Measurements from ENCODE around the gene DNASE1. TPM values are rescaled to one million over a fixed set of nuclear protein-coding genes. Genes with fewer than 3 reads are reported as not detected.

DNASE1 gene
- total RNA-seq, 3 donors from 2014 or later (not counting 1 experiment from before 2014, with no cell fraction given): 29.9 to 47.8 (median 34.9) TPM

GRCh38 chr16:3694051-3694450 lies 39.6 kb downstream of the DNASE1 start:
- Mint-ChIP-seq H3K4me1 (peaks cover 9 to 11% of the 10 kb centered on the region in 2 donors), H3K9me3 (no peaks in the 10 kb centered on the region), H3K36me3 (no peaks in the 10 kb centered on the region), H3K27ac (no peak overlapping the region), H3K27me3 (ENCODE audit: low read depth in 2 of 2) (no peaks in the 10 kb centered on the region), H3K4me3 (no peak overlapping the region)
- Histone ChIP-seq H3K4me3 (ENCODE audit: low read length) (no peak overlapping the region), H3K4me1 (ENCODE audit: control insufficient read depth, insufficient read depth, low read length) (peaks cover 24% of the 10 kb centered on the region), H3K27me3 (ENCODE audit: control insufficient read depth, insufficient read depth, low read length) (no peaks in the 10 kb centered on the region), H3K36me3 (ENCODE audit: control insufficient read depth, insufficient read depth, low read length) (no peaks in the 10 kb centered on the region), H3K27ac (ENCODE audit: low read length) (no peak overlapping the region), H3K9me3 (ENCODE audit: control insufficient read depth, insufficient read depth, low read length) (no peaks in the 10 kb centered on the region)
- intact Hi-C loops (cut with micrococcal nuclease): no loop called here
- no peak for DNase-seq
- TF ChIP-seq CTCF (IDR thresholded peaks at IDR 0.05): no peak
- no peak for ATAC-seq
- 94% methylated on average over 9 of the region's 9 CpGs for WGBS (ENCODE audit: insufficient coverage)

GRCh38 chr16:3695610-3696369 lies 41.3 kb downstream of the DNASE1 start:
- intact Hi-C loops (cut with micrococcal nuclease): no loop called here
- Histone ChIP-seq H3K27ac (ENCODE audit: low read length) (no peak overlapping the region), H3K4me3 (ENCODE audit: low read length) (no peak overlapping the region), H3K27me3 (ENCODE audit: control insufficient read depth, insufficient read depth, low read length) (no peaks in the 10 kb centered on the region), H3K36me3 (ENCODE audit: control insufficient read depth, insufficient read depth, low read length) (no peaks in the 10 kb centered on the region), H3K4me1 (ENCODE audit: control insufficient read depth, insufficient read depth, low read length) (peaks cover 19% of the 10 kb centered on the region), H3K9me3 (ENCODE audit: control insufficient read depth, insufficient read depth, low read length) (no peaks in the 10 kb centered on the region)
- ATAC-seq (no peak), DNase-seq (no peak)
- no peak for TF ChIP-seq CTCF (IDR thresholded peaks at IDR 0.05)
- H3K27me3 Mint-ChIP-seq (ENCODE audit: low read depth in 2 of 2): no peaks in the 10 kb centered on the region
- H3K9me3 Mint-ChIP-seq: no peaks in the 10 kb centered on the region
- 89% methylated on average over 19 of the region's 19 CpGs for WGBS (ENCODE audit: insufficient coverage)
- H3K4me3 Mint-ChIP-seq: no peak overlapping the region
- peaks cover 2 to 6% of the 10 kb centered on the region in 2 donors for H3K4me1 Mint-ChIP-seq
- no peaks in the 10 kb centered on the region for H3K36me3 Mint-ChIP-seq
- H3K27ac Mint-ChIP-seq: no peak overlapping the region

- Histone ChIP-seq H3K4me1 (ENCODE audit: control insufficient read depth, insufficient read depth, low read length) (peaks cover 12% of the 10 kb centered on the region), H3K27me3 (ENCODE audit: control insufficient read depth, insufficient read depth, low read length) (no peaks in the 10 kb centered on the region), H3K4me3 (ENCODE audit: low read length) (no peak overlapping the region), H3K9me3 (ENCODE audit: control insufficient read depth, insufficient read depth, low read length) (no peaks in the 10 kb centered on the region), H3K36me3 (ENCODE audit: control insufficient read depth, insufficient read depth, low read length) (no peaks in the 10 kb centered on the region), H3K27ac (ENCODE audit: low read length) (no peak overlapping the region)
- no peak for ATAC-seq
- 85% methylated on average over 13 of the region's 13 CpGs for WGBS (ENCODE audit: insufficient coverage)
- H3K27ac Mint-ChIP-seq: no peak overlapping the region
- TF ChIP-seq CTCF (IDR thresholded peaks at IDR 0.05): no peak
- intact Hi-C loops (cut with micrococcal nuclease): no loop called here
- H3K4me1 Mint-ChIP-seq: peaks cover 0 to 4% of the 10 kb centered on the region in 2 donors
- H3K4me3 Mint-ChIP-seq: no peak overlapping the region
- DNase-seq: no peak
- no peaks in the 10 kb centered on the region for H3K9me3 Mint-ChIP-seq
- H3K27me3 Mint-ChIP-seq (ENCODE audit: low read depth in 2 of 2): no peaks in the 10 kb centered on the region
- no peaks in the 10 kb centered on the region for H3K36me3 Mint-ChIP-seq
Observed at GRCh38 chr16:3696425-3697218, 42.1 kb downstream of the DNASE1 start.

Data from natural killer cell (primary cell).